ENCODE results near the gene EPS15. TPM values are rescaled to one million over a fixed set of nuclear protein-coding genes. Genes with fewer than 3 reads are reported as not detected.

Gene EPS15
- total and polyA plus RNA-seq, 2 of the 8 experiments (the other 6 are each of a cell fraction or from before 2014, with no cell fraction given) = 15.9 to 57.2 TPM

- peak; percentile 22; the same call in 1 of the 2 replicates for TF ChIP-seq TAF1 (IDR thresholded peaks at IDR 0.05; ENCODE audit: low read depth, low read length)
- TF ChIP-seq SIX5 (IDR thresholded peaks at IDR 0.05; ENCODE audit: low read depth, low read length) = no peak
- TF ChIP-seq TAF7 (optimal IDR thresholded peaks at IDR 0.05; ENCODE audit: borderline replicate concordance, low read depth, low read length) = peak; percentile 43
- TF ChIP-seq EGR1 (IDR thresholded peaks at IDR 0.05; ENCODE audit: borderline replicate concordance, low read depth, low read length) = peak; percentile 76
- TF ChIP-seq CREB1 (IDR thresholded peaks at IDR 0.05) = no peak; the same call in 1 of the 2 replicates
- 0 out of 2 replicates have a peak, but pooled peaks have one; percentile 32 for TF ChIP-seq POLR2AphosphoS5 (IDR thresholded peaks at IDR 0.05; ENCODE audit: low read depth, low read length)
Measured at GRCh38 chr1:51519048-51519864, at the start of gene EPS15 (continued).

Data from H1 (cell line).